C4-2B (cell line): Measurements from ENCODE around the gene OR52B4.
"Not testable (repeated sequence)": the region's sequence is repeated elsewhere in the genome, so short reads cannot be mapped to it uniquely, and the experiment has no call there.

Experiments used
- H3K27ac ChIP-seq: fragments of 450-650 bp; 2 replicates; pipeline ENCODE4 v1.5.1; 2017
- CTCF ChIP-seq: fragments of 450-650 bp; conservative IDR thresholded peaks from 2 replicates; pipeline ENCODE4 v1.5.1; 2017; ENCODE audit warnings: mild to moderate bottlenecking
- ZFX ChIP-seq: fragments of 450-650 bp; IDR thresholded peaks from 2 replicates; pipeline ENCODE4 v1.6.1; 2017

Gene OR52B4

GRCh38 chr11:4385978-4386740 is 18.0 kb upstream of the OR52B4 start:
- no peak overlapping the region for H3K27ac ChIP-seq
- TF ChIP-seq ZFX (no peak), CTCF (no peak)

GRCh38 chr11:4381901-4382300 is 13.7 kb upstream of the OR52B4 start:
- TF ChIP-seq ZFX, result no peak
- no peak for TF ChIP-seq CTCF

GRCh38 chr11:4375431-4376140 is 7.4 kb upstream of the OR52B4 start:
- no peak overlapping the region for H3K27ac ChIP-seq
- TF ChIP-seq ZFX (no peak), CTCF (no peak)

More at GRCh38 chr11:4381901-4382300, 13.7 kb upstream of the OR52B4 start:
- H3K27ac ChIP-seq, result no peak overlapping the region

- no peak for TF ChIP-seq ZFX
- no peak for TF ChIP-seq CTCF
Observed at GRCh38 chr11:4370166-4370565, 2.0 kb upstream of the OR52B4 start.

GRCh38 chr11:4348142-4348541 is 20.0 kb downstream of the OR52B4 start:
- not testable (repeated sequence) for H3K27ac ChIP-seq

More at GRCh38 chr11:4370166-4370565, 2.0 kb upstream of the OR52B4 start:
- H3K27ac ChIP-seq, result no peak overlapping the region

- not testable (repeated sequence) for H3K27ac ChIP-seq
Observed at GRCh38 chr11:4345366-4345765, 22.8 kb downstream of the OR52B4 start.

- H3K27ac ChIP-seq, result not testable (repeated sequence)
Observed at GRCh38 chr11:4334356-4334755, 33.8 kb downstream of the OR52B4 start.
